Measurements from ENCODE around the gene PPP1CA.

PPP1CA gene

DNA sequence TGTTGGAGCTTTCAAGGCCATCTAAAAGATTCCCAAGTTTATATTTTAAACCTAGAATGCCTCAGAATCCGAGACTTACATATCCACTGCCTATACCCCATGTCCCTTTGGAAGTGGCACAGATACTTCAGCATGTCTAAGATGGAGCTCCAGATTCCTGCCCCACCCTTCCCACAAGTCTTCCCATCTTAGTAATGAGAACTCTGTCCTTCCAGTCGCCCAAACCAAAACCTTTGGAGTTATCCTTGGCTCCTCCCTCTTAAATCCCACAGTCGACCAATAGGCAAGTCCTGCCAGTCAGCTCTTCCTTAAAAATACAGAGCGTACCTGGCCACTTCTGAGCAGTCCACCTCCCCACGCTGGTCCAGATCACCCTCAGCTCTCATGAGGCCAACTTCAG, 52.6 kb downstream of the PPP1CA start:
- no peak for DNase-seq

Data from activated T-cell treated with anti-CD3 and anti-CD28 coated beads, Interleukin-2, amount 50 U/mL, for 1 hour (primary cell).